Mucosa of stomach (tissue), 1 donor: Measurements from ENCODE around the gene NUP155.
"Not testable (repeated sequence)": the region's sequence is repeated elsewhere in the genome, so short reads cannot be mapped to it uniquely, and the experiment has no call there.

ENCODE experiments used
- H3K27me3 ChIP-seq: one replicate; pipeline ENCODE4 v1.7.0; 2013; ENCODE audit warnings: mild to moderate bottlenecking, low read length; ENCODE audit not compliant: control insufficient read depth, insufficient read depth
- H3K36me3 ChIP-seq: one replicate; pipeline ENCODE4 v1.7.0; 2013; ENCODE audit warnings: low read length; ENCODE audit not compliant: control insufficient read depth, insufficient read depth
- H3K4me1 ChIP-seq: one replicate; pipeline ENCODE4 v1.7.0; 2013; ENCODE audit warnings: mild to moderate bottlenecking, low read length; ENCODE audit not compliant: control insufficient read depth, insufficient read depth
- H3K4me3 ChIP-seq: one replicate; pipeline ENCODE4 v1.7.0; 2013; ENCODE audit warnings: low read length
- H3K9ac ChIP-seq: one replicate; pipeline ENCODE4 v1.7.0; 2013; ENCODE audit warnings: mild to moderate bottlenecking, low read length, moderate library complexity
- H3K9me3 ChIP-seq: one replicate; pipeline ENCODE4 v1.7.0; 2013; ENCODE audit warnings: mild to moderate bottlenecking, low read length, moderate library complexity; ENCODE audit not compliant: control insufficient read depth
- donor health status: Pancreatic carcinoma.

The NUP155 gene

DNA sequence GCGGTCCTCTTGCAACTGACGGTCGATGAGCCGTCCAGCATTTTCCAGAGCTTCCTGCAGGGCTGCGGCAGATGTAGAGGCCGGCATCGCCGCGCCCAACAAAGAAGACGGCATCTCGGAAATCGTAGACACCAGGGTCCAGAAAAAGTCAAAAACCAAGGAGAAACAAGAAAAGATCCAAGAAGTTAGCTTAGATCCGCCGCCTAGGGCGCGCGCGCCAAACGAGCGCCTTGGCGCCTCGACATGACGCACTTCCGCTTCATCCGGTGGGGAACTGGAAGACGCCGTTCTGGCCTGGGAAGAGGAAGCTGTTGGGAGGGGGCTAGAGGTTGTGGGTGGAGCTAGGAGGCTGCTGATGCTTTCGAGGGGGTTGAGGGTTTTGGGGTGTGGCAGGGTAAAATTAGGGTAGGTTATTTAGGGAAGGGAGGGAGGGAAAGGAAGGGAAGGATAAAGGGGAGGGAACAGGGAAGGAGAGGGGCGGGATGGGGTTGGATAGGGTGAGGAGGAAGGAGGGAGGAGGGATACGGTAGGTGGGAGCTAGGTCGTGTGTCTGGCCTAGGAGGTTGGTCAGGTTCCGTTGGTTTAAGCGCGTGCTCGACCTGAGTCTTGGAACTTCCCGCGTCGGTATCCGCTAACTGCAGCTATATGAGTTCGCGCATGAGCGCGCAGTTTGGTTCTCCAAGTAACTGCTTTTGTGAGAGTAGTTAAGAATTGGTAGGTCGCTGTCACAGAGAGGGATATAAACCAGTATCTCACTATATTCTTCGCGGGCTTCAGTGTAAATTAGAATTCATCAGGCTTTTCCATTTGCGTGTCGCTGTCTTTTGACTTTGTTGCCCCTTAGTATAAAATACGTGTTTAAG is at the start of gene NUP155:
TSS of gene NUP155 (minus strand) at position 243 of the 863 bp plus-strand sequence. CDS start at position 114, 129 bp downstream.
- peak within 1 kb of the TSS; percentile 99 for H3K4me3 ChIP-seq
- H3K4me1 ChIP-seq: no peaks in the 10 kb centered on the region
- peak within 1 kb of the TSS; percentile 71 for H3K9ac ChIP-seq
- no peaks in the 10 kb centered on the region for H3K9me3 ChIP-seq
- H3K27me3 ChIP-seq: no peaks in the 10 kb centered on the region
- H3K36me3 ChIP-seq: no peaks in the 10 kb centered on the region

GRCh38 chr5:37417347-37417746 is 46.4 kb upstream of the NUP155 start:
- H3K9me3 ChIP-seq: no peaks in the 10 kb centered on the region
- no peaks in the 10 kb centered on the region for H3K27me3 ChIP-seq
- no peak overlapping the region for H3K4me3 ChIP-seq
- H3K4me1 ChIP-seq: no peaks in the 10 kb centered on the region
- no peak overlapping the region for H3K9ac ChIP-seq
- no peaks in the 10 kb centered on the region for H3K36me3 ChIP-seq

- not testable (repeated sequence) for H3K36me3 ChIP-seq, H3K9ac ChIP-seq, H3K4me3 ChIP-seq, H3K9me3 ChIP-seq, H3K27me3 ChIP-seq, H3K4me1 ChIP-seq
Observed at GRCh38 chr5:37415456-37415855, 44.5 kb upstream of the NUP155 start.

DNA sequence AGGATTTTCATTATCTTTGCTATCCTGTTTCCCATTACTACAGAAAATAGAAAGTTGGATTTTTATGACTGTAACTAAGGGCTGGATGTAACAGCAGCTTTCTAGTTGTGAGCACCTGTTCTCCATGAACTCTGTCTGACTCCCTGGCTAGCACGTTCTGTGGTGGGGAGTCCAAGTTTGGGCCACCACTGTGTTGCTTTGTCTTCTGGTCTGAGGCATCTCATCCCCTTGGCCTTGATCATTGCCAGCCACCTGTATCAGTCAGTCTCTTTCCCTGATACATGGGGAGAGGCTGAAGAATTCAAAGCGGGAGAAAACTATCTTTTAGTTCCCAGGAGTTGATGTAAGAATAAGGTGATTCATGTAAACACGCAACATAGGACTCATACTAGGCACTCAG is 41.6 kb upstream of the NUP155 start:
- H3K4me1 ChIP-seq: no peaks in the 10 kb centered on the region
- H3K9me3 ChIP-seq: no peaks in the 10 kb centered on the region
- no peak overlapping the region for H3K4me3 ChIP-seq
- no peaks in the 10 kb centered on the region for H3K27me3 ChIP-seq
- no peak overlapping the region for H3K9ac ChIP-seq
- H3K36me3 ChIP-seq: no peaks in the 10 kb centered on the region

GRCh38 chr5:37400501-37400900 is 29.6 kb upstream of the NUP155 start:
- Histone ChIP-seq H3K9ac (no peak overlapping the region), H3K9me3 (no peaks in the 10 kb centered on the region), H3K36me3 (no peaks in the 10 kb centered on the region), H3K4me3 (no peak overlapping the region), H3K27me3 (no peaks in the 10 kb centered on the region), H3K4me1 (no peaks in the 10 kb centered on the region)

- no peaks in the 10 kb centered on the region for H3K9me3 ChIP-seq
- H3K4me3 ChIP-seq: no peak overlapping the region
- no peaks in the 10 kb centered on the region for H3K36me3 ChIP-seq
- no peak overlapping the region for H3K9ac ChIP-seq
- no peaks in the 10 kb centered on the region for H3K4me1 ChIP-seq
- no peaks in the 10 kb centered on the region for H3K27me3 ChIP-seq
Observed at GRCh38 chr5:37396352-37396751, 25.4 kb upstream of the NUP155 start.

- H3K9ac ChIP-seq: no peak overlapping the region
- no peaks in the 10 kb centered on the region for H3K4me1 ChIP-seq
- H3K9me3 ChIP-seq: no peaks in the 10 kb centered on the region
- no peaks in the 10 kb centered on the region for H3K27me3 ChIP-seq
- no peaks in the 10 kb centered on the region for H3K36me3 ChIP-seq
- no peak overlapping the region for H3K4me3 ChIP-seq
Observed at GRCh38 chr5:37391591-37391990, 20.7 kb upstream of the NUP155 start.

DNA sequence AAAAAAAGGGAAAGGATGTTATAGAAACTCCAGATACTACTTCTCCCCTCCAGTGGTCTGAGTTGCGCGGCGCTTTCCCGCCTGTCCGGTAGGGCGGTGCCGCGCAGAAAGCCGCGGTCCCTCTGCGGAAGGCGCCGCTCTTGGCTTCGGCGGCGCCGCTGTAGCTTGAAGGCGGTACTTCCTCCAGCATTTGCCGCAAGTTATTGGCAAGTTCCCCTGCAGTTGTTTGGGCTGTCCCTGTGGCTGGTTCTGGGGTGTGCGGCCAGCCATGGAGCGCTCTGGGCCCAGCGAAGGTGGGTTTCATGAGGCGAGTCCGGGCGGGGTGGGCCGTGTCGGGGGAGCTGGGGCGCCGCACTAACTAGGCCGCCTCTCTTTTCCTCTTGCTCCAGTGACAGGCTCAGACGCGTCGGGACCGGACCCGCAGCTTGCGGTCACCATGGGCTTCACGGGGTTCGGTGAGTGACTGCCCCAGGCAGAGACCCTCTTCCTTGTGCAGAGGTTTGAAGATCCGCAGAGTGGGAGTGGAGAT is 8.3 kb upstream of the NUP155 start, which contains the start of gene WDR70:
TSS of gene WDR70 (plus strand) at position 219 of the 529 bp plus-strand sequence. CDS start at position 269, 50 bp downstream.
- peak within 1 kb of the TSS; percentile 35 for H3K4me3 ChIP-seq
- not testable (repeated sequence) for H3K4me1 ChIP-seq, H3K9me3 ChIP-seq, H3K36me3 ChIP-seq, H3K27me3 ChIP-seq
- peak within 1 kb of the TSS; percentile 80 for H3K9ac ChIP-seq

- not testable (repeated sequence) for H3K27me3 ChIP-seq, H3K9me3 ChIP-seq, H3K36me3 ChIP-seq, H3K9ac ChIP-seq, H3K4me3 ChIP-seq, H3K4me1 ChIP-seq
Observed at GRCh38 chr5:37378066-37378465, 7.2 kb upstream of the NUP155 start.

- Histone ChIP-seq H3K27me3 (no peaks in the 10 kb centered on the region), H3K4me3 (no peak overlapping the region), H3K4me1 (no peaks in the 10 kb centered on the region), H3K9ac (no peak overlapping the region), H3K36me3 (no peaks in the 10 kb centered on the region), H3K9me3 (no peaks in the 10 kb centered on the region)
Observed at GRCh38 chr5:37375091-37375490, 4.2 kb upstream of the NUP155 start.

DNA sequence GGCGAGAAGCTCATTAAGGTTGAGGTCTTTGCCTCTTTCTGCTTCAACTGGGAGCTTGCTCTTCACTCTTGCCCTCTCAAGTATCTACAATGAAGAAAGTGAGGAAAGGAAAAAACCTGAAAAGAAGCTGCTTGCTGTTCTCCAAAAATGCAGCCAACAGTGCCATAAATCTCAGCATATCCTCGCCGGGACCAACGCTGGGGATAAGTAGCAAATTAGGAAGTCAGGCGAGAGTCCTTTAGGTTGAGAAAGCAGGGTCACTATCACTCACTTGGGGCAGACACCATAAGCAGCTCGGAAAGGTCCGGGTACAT is 399 bp downstream of the NUP155 start:
- no peaks in the 10 kb centered on the region for H3K36me3 ChIP-seq
- H3K4me1 ChIP-seq: no peaks in the 10 kb centered on the region
- peak overlapping the region; percentile 71 for H3K9ac ChIP-seq
- H3K9me3 ChIP-seq: no peaks in the 10 kb centered on the region
- peak overlapping the region; percentile 99 for H3K4me3 ChIP-seq
- H3K27me3 ChIP-seq: no peaks in the 10 kb centered on the region

GRCh38 chr5:37355161-37355560 is 15.7 kb downstream of the NUP155 start:
- H3K27me3 ChIP-seq: no peaks in the 10 kb centered on the region
- no peak overlapping the region for H3K4me3 ChIP-seq
- no peak overlapping the region for H3K9ac ChIP-seq
- no peaks in the 10 kb centered on the region for H3K36me3 ChIP-seq
- H3K9me3 ChIP-seq: no peaks in the 10 kb centered on the region
- H3K4me1 ChIP-seq: no peaks in the 10 kb centered on the region
